Ecto neural progenitor cell (in vitro differentiated cells): ENCODE results near the gene CD4.

Source experiments
- DNase-seq: peaks from one replicate; pipeline ENCODE4 v3.0.0-alpha.2; 2018; ENCODE audit warnings: low spot score

CD4 gene

DNA sequence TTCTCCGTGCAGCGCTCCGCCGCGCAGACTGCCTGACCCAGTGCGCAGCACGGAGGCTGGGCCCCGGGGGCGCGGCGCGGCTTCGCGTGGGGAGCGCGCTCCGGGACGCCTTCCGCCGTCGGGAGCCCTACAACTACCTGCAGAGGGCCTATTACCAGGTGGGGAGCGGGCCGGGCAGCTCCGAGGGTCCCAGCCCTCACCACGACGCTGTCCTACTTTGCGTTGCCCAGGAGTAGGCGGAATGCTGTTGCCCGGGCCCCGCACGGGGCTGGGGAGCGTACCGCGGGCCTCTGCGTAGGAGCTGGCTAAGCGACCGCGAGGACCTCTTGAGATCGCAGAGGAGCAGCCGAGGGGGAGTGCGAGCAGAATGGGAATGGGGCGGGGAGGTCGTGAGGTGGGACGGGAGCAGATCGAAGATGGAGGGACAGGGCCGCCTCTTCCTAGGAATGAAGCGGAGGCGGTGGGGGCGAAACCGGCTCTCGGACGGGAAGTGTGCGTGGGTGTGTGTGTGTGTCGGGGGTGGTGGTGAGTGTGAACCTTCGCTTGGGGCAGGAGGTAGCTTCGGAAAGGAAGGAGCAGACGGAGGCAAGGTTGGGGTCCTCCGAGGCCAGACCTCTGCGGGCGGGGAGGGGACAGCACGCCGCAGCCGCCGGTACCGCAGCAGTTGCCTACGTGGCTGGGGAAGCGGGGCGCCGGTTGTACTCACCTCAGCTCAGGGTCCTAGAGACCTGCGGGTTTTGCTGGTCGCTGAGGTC is 39.6 kb downstream of the CD4 start:
- DNase-seq: peak; percentile 82

DNA sequence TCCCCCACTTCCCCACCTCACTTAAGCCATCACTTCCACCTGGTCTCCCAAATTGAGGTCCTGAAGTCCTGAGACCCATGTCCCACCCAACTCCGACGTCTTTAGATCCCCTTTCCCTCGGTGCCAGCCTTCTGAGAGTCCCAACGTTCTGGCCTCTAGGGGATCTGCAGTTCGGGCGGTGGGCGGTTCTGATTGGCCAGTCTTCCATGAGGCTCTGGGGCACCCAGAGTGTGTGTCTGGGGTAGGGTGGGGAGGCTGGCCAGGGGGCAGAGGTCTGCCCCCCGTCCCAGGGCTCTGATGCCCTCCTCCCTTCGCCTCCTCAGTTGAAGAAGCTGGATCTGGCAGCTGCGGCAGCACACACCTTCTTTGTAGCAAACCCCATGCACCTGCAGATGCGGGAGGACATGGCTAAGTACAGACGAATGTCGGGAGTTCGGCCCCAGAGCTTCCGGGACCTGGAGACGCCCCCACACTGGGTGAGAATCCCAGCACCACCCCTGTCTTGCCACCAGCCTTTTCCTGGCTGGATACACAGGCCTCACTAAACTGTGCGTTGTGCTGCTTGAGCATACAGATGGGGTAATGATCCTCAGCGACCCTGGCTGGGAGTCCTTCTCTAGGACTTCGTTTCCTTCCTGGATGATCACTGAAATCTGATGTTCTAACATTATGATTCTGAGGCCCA is 40.4 kb downstream of the CD4 start:
- DNase-seq: peak; percentile 83

DNA sequence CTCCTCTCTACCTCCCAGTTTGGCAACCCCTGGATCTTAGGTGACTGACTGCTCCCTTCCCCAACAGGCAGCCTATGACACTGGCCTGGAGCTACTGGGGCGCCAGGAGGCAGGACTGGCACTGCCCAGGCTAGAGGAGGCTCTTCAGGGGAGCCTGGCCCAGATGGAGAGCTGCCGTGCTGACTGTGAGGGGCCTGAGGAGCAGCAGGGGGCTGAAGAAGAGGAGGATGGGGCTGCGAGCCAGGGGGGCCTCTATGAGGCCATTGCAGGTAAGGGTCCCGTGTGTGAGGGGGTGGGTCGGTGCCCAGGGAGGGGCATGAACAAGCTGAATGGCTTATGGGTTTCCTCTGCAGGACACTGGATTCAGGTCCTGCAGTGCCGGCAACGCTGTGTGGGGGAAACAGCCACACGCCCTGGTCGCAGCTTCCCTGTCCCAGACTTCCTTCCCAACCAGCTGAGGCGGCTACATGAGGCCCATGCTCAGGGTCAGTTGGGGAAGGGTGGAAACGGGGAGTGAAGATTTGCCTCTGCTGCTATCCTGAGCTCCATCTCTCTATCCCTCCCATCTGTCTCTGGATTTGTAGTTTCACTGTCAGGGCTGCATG is 41.1 kb downstream of the CD4 start:
- no peak for DNase-seq

GRCh38 chr12:6830999-6831398 is 41.7 kb downstream of the CD4 start:
- no peak for DNase-seq

GRCh38 chr12:6831450-6831995 is 42.2 kb downstream of the CD4 start:
- no peak for DNase-seq

- no peak for DNase-seq
These were observed 42.8 kb downstream of the CD4 start for GRCh38 chr12:6832125-6832524.

- no peak for DNase-seq
These were observed 44.0 kb downstream of the CD4 start for GRCh38 chr12:6833189-6833890.

DNA sequence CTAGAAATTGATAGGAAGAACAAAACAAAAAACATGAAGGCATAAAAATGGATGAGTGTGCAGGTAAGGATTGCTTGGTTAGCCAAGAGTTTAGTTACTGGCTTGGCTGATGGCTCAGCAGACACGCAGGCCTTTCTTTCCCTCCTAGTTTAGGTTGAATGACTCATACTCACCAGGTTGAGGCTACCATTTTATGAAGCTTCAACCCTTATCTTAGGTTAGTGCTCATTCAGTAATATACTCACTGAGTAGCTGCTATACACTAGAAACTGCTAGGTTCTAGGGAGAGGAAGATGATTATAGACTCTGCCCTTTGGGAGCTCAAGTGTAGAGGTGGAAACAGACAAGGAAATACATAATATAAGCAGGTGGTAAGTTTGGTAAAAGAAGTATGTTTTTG is 44.9 kb downstream of the CD4 start:
- DNase-seq: no peak

DNA sequence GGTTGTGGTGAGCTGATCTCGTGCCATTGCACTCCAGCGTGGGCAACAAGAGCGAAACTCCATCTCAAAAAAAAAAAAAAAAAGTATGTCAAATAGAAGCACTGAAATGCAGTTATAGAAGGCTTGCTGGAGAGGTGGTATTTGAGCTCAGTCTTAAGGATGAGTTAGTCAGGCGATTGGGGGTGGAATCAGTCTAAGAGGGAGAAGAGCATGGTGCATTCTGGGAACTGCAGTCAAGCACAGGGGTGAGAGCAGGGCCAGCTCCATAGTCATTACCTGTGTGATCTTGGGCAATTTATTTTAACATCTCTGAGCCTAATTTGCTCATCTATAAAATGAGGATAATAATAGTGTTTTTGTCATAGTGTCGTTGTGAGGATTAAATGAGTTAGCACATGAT is 45.5 kb downstream of the CD4 start:
- DNase-seq: no peak

DNA sequence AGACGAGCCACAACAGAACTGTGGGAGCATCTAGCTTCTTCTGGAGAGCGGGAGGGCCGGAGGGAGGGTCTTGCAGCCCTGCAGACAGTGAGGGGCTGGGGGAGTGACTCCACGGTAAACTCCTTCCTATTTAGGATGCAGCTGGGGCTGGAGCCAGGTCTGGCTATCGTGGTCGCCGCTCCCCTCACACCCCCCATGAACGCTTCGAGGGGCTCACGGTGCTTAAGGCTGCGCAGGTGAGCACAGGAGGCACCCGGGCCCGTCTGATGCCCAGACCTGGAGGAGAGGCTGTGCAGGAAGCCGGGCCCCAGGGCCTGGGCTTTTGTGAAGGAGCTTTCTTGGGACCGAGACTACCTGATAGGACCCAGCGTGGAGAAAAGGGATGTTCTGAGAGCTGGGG is 47.5 kb downstream of the CD4 start:
- DNase-seq: no peak

- no peak for DNase-seq
These were observed 48.2 kb downstream of the CD4 start for GRCh38 chr12:6837370-6838060.

- DNase-seq: no peak
These were observed 49.5 kb downstream of the CD4 start for GRCh38 chr12:6838854-6839253.

DNA sequence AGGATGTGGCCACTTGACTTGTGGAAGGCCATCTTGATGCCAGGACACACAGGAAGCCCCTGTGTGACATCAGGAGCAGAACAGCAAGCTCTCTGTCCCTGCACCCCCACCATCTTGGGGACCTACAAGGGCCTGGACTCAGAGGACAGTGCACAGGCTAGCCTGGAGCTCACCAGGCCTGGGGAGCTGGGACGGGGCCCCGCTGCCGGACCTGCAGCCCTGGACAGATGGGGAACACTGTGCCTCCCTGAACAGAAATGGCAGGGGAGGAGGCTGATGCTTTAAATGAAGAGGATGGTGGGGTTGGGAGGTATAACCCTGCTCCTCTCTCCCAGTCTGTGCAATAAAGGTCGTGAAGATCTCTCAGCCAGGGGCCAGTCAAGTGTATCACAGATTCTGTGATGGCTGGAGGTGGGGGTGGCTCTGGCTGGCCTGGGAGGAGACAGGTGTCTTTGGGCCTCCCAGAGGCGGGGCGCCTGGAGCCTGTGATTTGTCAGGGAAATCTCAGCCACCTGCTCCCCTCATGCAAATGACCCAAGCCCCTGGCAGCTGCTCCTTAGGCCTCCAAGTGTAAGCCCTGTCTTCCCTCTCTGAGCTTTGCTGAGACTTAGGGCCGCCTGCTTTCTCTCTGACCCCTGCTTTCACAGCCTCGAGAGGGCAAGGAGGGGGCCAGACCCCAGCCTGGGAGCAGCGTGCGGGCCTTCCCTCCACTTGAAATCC is 50.3 kb downstream of the CD4 start:
- peak; percentile 86 for DNase-seq

GRCh38 chr12:6840330-6840729 is 51.0 kb downstream of the CD4 start:
- peak; percentile 83 for DNase-seq

DNA sequence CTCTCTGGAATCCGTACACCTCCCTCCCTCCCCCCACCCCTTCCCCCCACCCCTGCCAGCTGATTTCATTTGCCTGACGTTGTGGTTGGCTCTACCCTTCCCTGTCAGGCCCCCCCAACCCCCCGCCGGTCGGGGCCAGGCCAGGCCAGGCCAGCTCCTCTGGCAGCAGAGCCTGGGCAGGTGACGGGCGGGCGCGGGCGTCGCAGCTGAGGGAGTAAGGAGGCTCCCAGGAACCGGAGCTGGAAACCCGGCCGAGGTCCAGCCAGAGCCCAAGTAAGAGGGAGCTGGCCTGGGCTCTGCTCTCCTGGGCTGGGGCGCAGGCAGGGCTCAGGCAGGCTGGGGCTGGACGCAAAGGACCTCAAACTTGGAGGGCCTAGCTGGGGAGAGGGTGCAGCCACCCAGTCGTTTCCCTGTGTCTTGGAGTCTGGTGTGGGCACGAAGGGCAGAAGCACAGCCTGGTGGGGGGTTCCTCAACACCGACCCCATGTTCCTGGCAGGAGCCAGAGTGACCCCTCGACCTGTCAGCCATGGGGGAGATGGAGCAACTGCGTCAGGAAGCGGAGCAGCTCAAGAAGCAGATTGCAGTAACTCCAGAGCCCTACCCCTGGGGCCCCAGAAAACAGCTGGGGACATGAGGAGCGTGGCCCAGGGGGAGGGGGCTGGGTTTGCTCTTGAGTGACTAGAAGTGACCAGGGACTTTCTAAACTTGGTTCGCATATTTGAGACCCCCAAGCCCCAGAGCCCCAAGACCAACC is 51.6 kb downstream of the CD4 start, which contains the start of gene GNB3:
Gene GNB3, plus strand, starts transcription at position 165 of the 755 bp plus-strand sequence. Its CDS starts 363 bp downstream, at position 528.
- peak; percentile 76 for DNase-seq

GRCh38 chr12:6842075-6842474 is 52.7 kb downstream of the CD4 start:
- no peak for DNase-seq

DNA sequence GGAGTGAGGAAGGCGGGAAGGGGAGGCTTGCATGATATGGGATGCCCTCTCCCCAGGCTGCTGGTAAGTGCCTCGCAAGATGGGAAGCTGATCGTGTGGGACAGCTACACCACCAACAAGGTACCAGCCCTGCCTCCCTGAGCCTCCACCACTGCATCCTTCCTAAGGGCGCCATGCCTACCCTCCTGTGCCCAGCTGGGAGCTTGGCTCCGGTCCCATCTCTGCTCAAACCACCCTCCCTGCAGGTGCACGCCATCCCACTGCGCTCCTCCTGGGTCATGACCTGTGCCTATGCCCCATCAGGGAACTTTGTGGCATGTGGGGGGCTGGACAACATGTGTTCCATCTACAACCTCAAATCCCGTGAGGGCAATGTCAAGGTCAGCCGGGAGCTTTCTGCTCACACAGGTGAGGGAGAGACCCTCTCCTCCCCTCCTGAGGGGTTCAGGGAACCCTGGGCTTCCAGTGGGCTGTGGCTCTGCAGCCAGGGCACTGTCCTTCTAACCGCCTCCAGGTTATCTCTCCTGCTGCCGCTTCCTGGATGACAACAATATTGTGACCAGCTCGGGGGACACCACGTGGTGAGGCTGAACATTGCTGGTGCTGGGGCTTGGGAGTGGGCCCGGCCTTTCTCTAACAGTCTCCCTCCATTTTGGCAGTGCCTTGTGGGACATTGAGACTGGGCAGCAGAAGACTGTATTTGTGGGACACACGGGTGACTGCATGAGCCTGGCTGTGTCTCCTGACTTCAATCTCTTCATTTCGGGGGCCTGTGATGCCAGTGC is 54.0 kb downstream of the CD4 start:
- peak; percentile 71 for DNase-seq

- DNase-seq: no peak
These were observed 56.1 kb downstream of the CD4 start for GRCh38 chr12:6845395-6845794.

GRCh38 chr12:6846316-6846869 is 57.1 kb downstream of the CD4 start:
- no peak for DNase-seq
